Mononuclear cell (primary cell): ENCODE results near the gene GLG1. TPM values are rescaled to one million over a fixed set of nuclear protein-coding genes. Genes with fewer than 3 reads are reported as not detected.
"Not testable (repeated sequence)": the region's sequence is repeated elsewhere in the genome, so short reads cannot be mapped to it uniquely, and the experiment has no call there.

Source experiments
- H3K27me3 ChIP-seq: 2 replicates; pipeline ENCODE4 v1.6.0; 2011; ENCODE audit warnings: low read length, control low read depth; ENCODE audit not compliant: insufficient read depth
- H3K4me1 ChIP-seq: 2 replicates; pipeline ENCODE4 v1.5.1; 2011; ENCODE audit warnings: mild to moderate bottlenecking, low read length, control low read depth; ENCODE audit not compliant: insufficient read depth
- H3K4me3 ChIP-seq: 2 replicates; pipeline ENCODE4 v1.5.1; 2011; ENCODE audit warnings: mild to moderate bottlenecking, low read length, moderate library complexity
- H3K9me3 ChIP-seq: 2 replicates; pipeline ENCODE4 v1.5.1; 2011; ENCODE audit warnings: low read depth, mild to moderate bottlenecking, control low read depth, low read length
- total RNA-seq: library from RNA; depleted of rRNA; stranded (reverse); fragments of >200 nt; gene quantifications from one replicate; pipeline ENCODE4 v1.2.3, GENCODE V29; 2012

The GLG1 gene
- total RNA-seq, 1 donor: 91.0 TPM

GRCh38 chr16:74550227-74551019, 56.5 kb downstream of the GLG1 start:
- not testable (repeated sequence) for H3K27me3 ChIP-seq, H3K9me3 ChIP-seq, H3K4me1 ChIP-seq, H3K4me3 ChIP-seq

DNA sequence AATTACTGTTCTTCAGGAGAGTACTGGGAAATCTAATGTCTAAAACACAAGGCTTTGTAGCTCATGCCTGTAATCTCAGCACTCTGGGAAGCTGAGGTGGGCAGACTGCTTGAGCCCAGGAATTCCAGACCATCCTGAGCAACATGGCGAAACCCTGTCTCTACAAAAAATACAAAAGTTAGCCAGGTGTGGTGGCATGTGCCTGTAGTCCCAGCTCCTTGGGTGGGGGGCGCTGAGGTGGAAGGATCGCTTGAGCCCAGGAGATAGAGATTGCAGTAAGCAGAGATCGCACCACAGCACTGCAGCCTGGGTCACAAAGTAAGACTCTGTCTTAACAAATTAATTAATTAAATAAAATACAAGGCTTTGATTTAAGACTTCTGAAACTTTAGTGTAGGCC, 60.8 kb downstream of the GLG1 start:
- not testable (repeated sequence) for H3K9me3 ChIP-seq, H3K4me3 ChIP-seq, H3K27me3 ChIP-seq

DNA sequence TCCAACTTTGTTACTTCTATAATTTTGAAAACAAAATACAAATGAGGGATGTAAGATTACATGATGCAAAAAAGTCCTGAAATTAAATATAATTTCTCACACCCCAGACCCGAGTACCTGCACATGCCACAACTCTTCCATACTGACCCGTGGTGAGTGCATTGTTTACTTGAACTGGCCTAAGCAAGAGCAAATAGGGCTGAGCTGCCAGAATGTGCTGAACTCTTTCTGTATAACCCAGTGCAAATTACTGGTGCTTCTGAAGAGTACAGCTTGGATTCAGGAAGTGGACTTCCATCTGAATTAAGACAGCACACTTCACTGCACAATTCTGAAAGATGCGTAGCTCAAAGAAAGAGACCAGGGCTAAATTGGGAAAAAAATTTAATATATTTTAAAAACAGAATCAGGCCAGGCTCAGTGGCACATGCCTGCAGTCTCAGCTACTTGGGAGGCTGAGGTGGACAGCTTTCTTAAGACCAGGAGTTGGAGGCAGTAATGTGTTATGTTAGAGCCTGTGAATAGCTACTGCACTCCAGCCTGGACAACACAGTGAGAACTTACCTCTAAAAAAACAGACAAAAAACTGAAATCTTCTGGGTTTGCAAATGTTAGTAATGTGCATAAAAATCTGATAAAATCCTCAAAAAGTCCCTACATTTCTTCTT, 63.9 kb downstream of the GLG1 start:
- H3K9me3 ChIP-seq, H3K4me1 ChIP-seq, H3K4me3 ChIP-seq, H3K27me3 ChIP-seq: not testable (repeated sequence)

More for the DNA sequence above, 60.8 kb downstream of the GLG1 start:
- not testable (repeated sequence) for H3K4me1 ChIP-seq

DNA sequence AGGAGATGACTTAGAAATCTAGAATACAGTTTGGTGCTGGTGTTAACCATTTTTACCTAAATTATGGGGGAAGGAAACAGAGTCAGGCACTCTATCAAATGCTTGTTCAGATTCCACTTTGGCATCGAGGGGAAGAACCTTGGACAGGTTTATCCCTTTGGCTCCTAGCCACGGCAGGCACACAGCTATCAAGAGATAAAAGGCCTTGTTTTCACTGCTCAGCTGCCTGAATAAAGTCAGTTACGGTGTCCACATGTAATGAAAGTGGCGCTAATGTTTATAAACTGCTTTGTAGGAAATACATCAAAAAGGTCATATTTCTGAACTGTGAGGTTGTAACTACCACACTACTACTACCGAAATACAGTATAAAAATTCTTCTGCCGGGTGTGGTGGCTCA, 66.3 kb downstream of the GLG1 start:
- not testable (repeated sequence) for H3K9me3 ChIP-seq, H3K4me3 ChIP-seq, H3K4me1 ChIP-seq, H3K27me3 ChIP-seq

GRCh38 chr16:74538801-74539200, 68.1 kb downstream of the GLG1 start:
- not testable (repeated sequence) for H3K9me3 ChIP-seq, H3K4me3 ChIP-seq, H3K27me3 ChIP-seq, H3K4me1 ChIP-seq

GRCh38 chr16:74537746-74538145, 69.2 kb downstream of the GLG1 start:
- not testable (repeated sequence) for H3K27me3 ChIP-seq, H3K9me3 ChIP-seq, H3K4me1 ChIP-seq, H3K4me3 ChIP-seq

DNA sequence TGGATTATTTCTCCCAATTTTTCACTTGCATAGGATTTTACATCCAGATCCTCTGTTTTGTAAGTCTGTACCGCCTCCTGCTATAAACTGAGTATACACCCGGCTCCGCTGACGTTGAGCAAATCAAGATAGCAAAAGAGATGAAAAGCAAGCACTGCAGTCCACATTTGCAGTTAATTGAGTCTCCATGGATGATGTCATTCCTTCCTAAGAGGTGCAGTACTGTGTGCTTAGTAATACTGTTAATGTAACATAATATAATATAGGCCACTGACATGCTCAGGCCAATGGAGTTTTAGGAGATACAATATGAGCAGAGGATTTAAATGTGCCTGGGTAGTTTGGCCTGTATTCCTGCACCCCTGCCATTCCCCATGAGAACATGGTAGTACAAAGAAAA, 72.3 kb downstream of the GLG1 start:
- H3K4me1 ChIP-seq, H3K27me3 ChIP-seq, H3K4me3 ChIP-seq, H3K9me3 ChIP-seq: not testable (repeated sequence)

GRCh38 chr16:74524926-74525325, 82.0 kb downstream of the GLG1 start:
- Histone ChIP-seq H3K4me3 (no peak overlapping the region), H3K4me1 (no peaks in the 10 kb centered on the region), H3K27me3 (no peaks in the 10 kb centered on the region), H3K9me3 (no peaks in the 10 kb centered on the region)

DNA sequence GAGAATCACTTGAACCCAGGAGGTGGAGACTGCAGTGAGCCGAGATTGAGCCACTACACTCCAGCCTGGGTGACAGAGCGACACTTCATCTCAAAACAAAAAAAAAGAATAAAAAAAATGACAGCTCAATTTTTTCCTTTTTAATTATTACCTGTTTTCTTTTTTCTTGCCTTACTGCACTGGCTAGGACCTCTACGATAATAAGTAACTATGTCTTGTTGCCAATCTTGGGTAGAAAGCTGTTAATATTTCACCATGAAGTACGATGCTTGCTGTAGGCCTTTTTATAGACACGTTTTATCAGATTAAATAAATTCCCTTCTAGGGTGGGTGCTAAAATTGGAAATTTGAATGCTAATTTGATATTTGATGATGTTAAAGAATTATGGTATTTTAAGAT, 82.8 kb downstream of the GLG1 start:
- no peaks in the 10 kb centered on the region for H3K27me3 ChIP-seq
- H3K4me3 ChIP-seq: no peak overlapping the region
- no peaks in the 10 kb centered on the region for H3K4me1 ChIP-seq
- H3K9me3 ChIP-seq: no peaks in the 10 kb centered on the region

- H3K27me3 ChIP-seq, H3K4me3 ChIP-seq, H3K9me3 ChIP-seq, H3K4me1 ChIP-seq: not testable (repeated sequence)
Measured at GRCh38 chr16:74523706-74524105, 83.2 kb downstream of the GLG1 start.

DNA sequence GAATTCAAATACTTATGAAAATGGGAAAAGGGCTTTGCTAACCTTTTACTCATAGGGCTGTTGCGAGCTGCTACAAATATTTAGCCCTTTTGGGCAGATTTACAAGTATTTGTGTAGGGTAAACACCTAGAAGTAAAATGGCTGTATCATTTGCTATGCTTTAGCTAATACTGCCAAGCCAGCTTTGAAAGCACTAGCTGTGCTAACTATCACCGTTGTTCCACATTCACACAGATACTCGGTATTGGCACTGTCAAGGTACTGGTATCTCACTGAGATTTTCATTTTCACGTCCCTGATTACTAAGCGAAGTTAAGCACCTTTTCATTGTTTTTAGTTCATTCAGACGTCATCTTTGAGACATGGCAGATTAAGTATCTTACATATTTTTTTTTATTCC, 84.8 kb downstream of the GLG1 start:
- Histone ChIP-seq H3K9me3 (no peaks in the 10 kb centered on the region), H3K4me1 (no peaks in the 10 kb centered on the region), H3K4me3 (no peak overlapping the region), H3K27me3 (no peaks in the 10 kb centered on the region)

DNA sequence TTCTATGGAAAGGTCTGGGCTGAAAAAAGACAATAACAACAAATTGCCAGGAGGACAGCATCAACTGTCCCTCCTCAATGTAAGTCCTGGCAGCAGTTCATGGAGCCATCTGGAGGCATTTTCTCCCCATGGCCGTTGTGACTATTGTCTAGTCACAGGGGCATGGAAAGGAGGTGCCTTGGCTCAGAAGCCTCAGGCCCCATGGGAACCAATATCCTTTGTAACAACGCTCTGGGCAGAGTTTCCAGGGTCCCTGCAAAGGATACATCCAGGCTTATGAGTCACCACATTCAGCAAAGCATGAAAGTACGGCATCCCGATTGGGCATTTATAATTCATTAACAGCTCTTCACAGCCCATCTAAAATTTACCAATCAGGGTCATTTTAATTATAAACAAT, 85.2 kb downstream of the GLG1 start:
- no peak overlapping the region for H3K4me3 ChIP-seq
- no peaks in the 10 kb centered on the region for H3K4me1 ChIP-seq
- no peaks in the 10 kb centered on the region for H3K9me3 ChIP-seq
- no peaks in the 10 kb centered on the region for H3K27me3 ChIP-seq

GRCh38 chr16:74518934-74519333, 88.0 kb downstream of the GLG1 start:
- not testable (repeated sequence) for H3K27me3 ChIP-seq, H3K4me3 ChIP-seq, H3K4me1 ChIP-seq

DNA sequence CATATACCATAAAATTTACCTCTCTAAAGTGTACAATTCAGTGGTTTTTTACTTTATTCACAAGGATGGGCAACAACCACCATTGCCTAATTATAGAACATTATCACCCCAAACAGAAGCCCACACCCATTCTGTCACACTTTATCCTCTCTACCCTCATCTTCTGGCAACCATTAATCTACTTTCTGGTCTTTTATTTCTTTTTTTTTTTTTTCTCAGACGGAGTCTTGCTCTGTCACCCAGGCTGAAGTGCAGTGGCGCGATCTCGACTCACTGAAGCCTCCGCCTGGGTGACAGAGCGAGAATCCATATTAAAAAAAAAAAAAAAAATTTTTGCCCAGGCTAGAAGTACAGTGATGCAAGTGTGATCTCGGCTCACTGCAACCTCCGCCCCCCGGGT, 95.0 kb downstream of the GLG1 start:
- H3K9me3 ChIP-seq: no peaks in the 10 kb centered on the region
- no peak overlapping the region for H3K4me3 ChIP-seq
- no peaks in the 10 kb centered on the region for H3K27me3 ChIP-seq
- H3K4me1 ChIP-seq: no peaks in the 10 kb centered on the region

More at GRCh38 chr16:74518934-74519333, 88.0 kb downstream of the GLG1 start:
- not testable (repeated sequence) for H3K9me3 ChIP-seq

- H3K9me3 ChIP-seq: no peaks in the 10 kb centered on the region
- no peaks in the 10 kb centered on the region for H3K4me1 ChIP-seq
- no peak overlapping the region for H3K4me3 ChIP-seq
- no peaks in the 10 kb centered on the region for H3K27me3 ChIP-seq
Measured at GRCh38 chr16:74505011-74505410, 101.9 kb downstream of the GLG1 start.

DNA sequence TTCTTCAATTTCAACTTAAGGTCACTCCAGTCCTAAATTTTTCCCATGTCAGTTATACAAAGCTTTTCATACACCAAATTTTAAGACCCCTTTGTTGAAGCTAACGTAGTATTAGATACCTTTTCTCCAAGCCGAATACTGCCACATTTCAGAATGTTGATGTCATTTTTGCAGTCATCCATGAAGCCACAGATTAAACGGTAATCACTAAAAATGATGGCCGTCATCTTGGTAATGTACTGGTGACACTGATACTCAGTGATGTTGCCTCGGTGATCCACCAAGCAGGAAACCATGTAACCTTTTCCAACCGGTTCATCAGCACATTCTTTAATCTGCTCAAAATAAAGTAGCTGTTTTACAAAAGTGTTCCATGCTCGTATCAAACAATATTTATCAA, 103.5 kb downstream of the GLG1 start:
- Histone ChIP-seq H3K4me1 (no peaks in the 10 kb centered on the region), H3K4me3 (no peak overlapping the region), H3K9me3 (no peaks in the 10 kb centered on the region), H3K27me3 (no peaks in the 10 kb centered on the region)
